ENCODE data around the gene EXOSC5. TPM values are rescaled to one million over a fixed set of nuclear protein-coding genes. Genes with fewer than 3 reads are reported as not detected.
"Not testable (repeated sequence)": the region's sequence is repeated elsewhere in the genome, so short reads cannot be mapped to it uniquely, and the experiment has no call there.

Gene EXOSC5
- total and polyA plus RNA-seq, 2 of the 13 experiments (the other 11 are each of a cell fraction or from before 2014, with no cell fraction given), result 24.1 to 26.5 TPM

DNA sequence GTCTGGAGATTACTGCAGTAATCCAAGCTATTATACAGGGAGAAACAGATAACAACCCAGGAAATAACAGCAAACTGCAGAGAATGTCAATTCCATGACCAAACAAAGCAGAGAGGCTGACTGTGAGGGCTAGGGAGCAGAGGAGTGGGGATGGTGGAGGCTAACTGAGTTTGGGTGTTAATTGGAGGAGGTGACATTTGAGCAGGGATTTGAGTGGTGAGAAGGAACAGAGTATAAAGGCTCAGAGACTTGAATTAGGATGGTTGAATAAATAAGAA lies 39.5 kb upstream of the EXOSC5 start:
- no peaks in the 10 kb centered on the region for H4K20me1 ChIP-seq (ENCODE audit: insufficient read depth, low read length)
- no TSS peak for BruUV-seq (replicated peaks)
- DNase-seq (ENCODE audit: low spot score) (no peak), ATAC-seq (no peak), FAIRE-seq (no peak)
- peaks cover 3% of the 10 kb centered on the region for H3K79me2 ChIP-seq (ENCODE audit: insufficient read depth, low read length)
- in situ Hi-C loops (cut with HindIII; ENCODE audit: extremely low pct_ligation_motif_present, low pct_unique_long_range_greater_than_20kb) (no loop called here), intact Hi-C loops (cut with micrococcal nuclease; ENCODE audit: unreplicated experiment) (no loop called here)
- H3K9ac ChIP-seq (ENCODE audit: insufficient read depth, low read depth, low read length), result no peak overlapping the region
- no peak overlapping the region for H3K27ac ChIP-seq (ENCODE audit: extremely low read length, insufficient read depth, low read length)
- no peak overlapping the region for H3K4me3 ChIP-seq (replicated peaks in 1 of 3; ENCODE audit: insufficient read depth in 1 of 3, low read depth in 2 of 3, low read length in 3 of 3)
- peaks cover 10 to 24% of the 10 kb centered on the region in 2 experiments; a peak in 4 of 5 replicates for H3K36me3 ChIP-seq (replicated peaks in 1 of 2; ENCODE audit: control insufficient read depth in 1 of 2, insufficient read depth in 2 of 2, low read length in 2 of 2)
- POLR2A ChIA-PET, result interaction anchor here (4.7 kb wide), 1 partner anchor 9 kb away, joined by 55 read pairs; the partner anchor contains the start of gene B3GNT8
- H2AFZ ChIP-seq (ENCODE audit: low read length), result no peak overlapping the region
- H3K4me1 ChIP-seq (ENCODE audit: insufficient read depth, low read length), result peaks cover 40% of the 10 kb centered on the region
- CTCF ChIA-PET (ENCODE audit: low intra/inter-chr PET ratio, low total read pairs), result no interaction called here
- H3K4me2 ChIP-seq (ENCODE audit: low read depth, low read length), result no peak overlapping the region
- H3K27me3 ChIP-seq (ENCODE audit: control insufficient read depth in 1 of 2, insufficient read depth in 2 of 2, low read length in 2 of 2), result no peaks in the 10 kb centered on the region
- no peaks in the 10 kb centered on the region for H3K9me3 ChIP-seq (ENCODE audit: low read length)
- no peak for TF ChIP-seq ZFP41 (CRISPR knock-in tag; IDR thresholded peaks at IDR 0.05; ENCODE audit: borderline replicate concordance)

- intact Hi-C loops (cut with micrococcal nuclease; ENCODE audit: unreplicated experiment) (no loop called here), in situ Hi-C loops (cut with HindIII; ENCODE audit: extremely low pct_ligation_motif_present, low pct_unique_long_range_greater_than_20kb) (no loop called here)
- ATAC-seq (no peak), FAIRE-seq (no peak), DNase-seq (ENCODE audit: low spot score) (no peak)
- Histone ChIP-seq H4K20me1 (ENCODE audit: insufficient read depth, low read length) (no peaks in the 10 kb centered on the region), H2AFZ (ENCODE audit: low read length) (no peak overlapping the region), H3K4me1 (ENCODE audit: insufficient read depth, low read length) (peaks cover 40% of the 10 kb centered on the region), H3K27me3 (ENCODE audit: control insufficient read depth in 1 of 2, insufficient read depth in 2 of 2, low read length in 2 of 2) (no peaks in the 10 kb centered on the region), H3K27ac (ENCODE audit: extremely low read length, insufficient read depth, low read length) (no peak overlapping the region), H3K4me2 (ENCODE audit: low read depth, low read length) (no peak overlapping the region), H3K36me3 (replicated peaks in 1 of 2; ENCODE audit: control insufficient read depth in 1 of 2, insufficient read depth in 2 of 2, low read length in 2 of 2) (peaks cover 10 to 26% of the 10 kb centered on the region in 2 experiments; a peak in 4 of 5 replicates), H3K9me3 (ENCODE audit: low read length) (no peaks in the 10 kb centered on the region), H3K9ac (ENCODE audit: insufficient read depth, low read depth, low read length) (no peak overlapping the region), H3K4me3 (replicated peaks in 1 of 3; ENCODE audit: insufficient read depth in 1 of 3, low read depth in 2 of 3, low read length in 3 of 3) (no peak overlapping the region), H3K79me2 (ENCODE audit: insufficient read depth, low read length) (peaks cover 3% of the 10 kb centered on the region)
- POLR2A ChIA-PET, result interaction anchor here (0.7 to 4.7 kb wide), 3 partner anchors 8 to 26 kb away, joined by 3 to 55 read pairs (median 4); partner anchors contain the start of gene B3GNT8
- CTCF ChIA-PET (ENCODE audit: low intra/inter-chr PET ratio, low total read pairs), result no interaction called here
- no TSS peak for BruUV-seq (replicated peaks)
- no peak for TF ChIP-seq THYN1 (CRISPR knock-in tag; IDR thresholded peaks at IDR 0.05; ENCODE audit: borderline replicate concordance, low read depth)
- no peak for TF ChIP-seq PHF8 (CRISPR knock-in tag; IDR thresholded peaks at IDR 0.05)
- no peak for TF ChIP-seq ZBTB20 (CRISPR knock-in tag; IDR thresholded peaks at IDR 0.05; ENCODE audit: borderline replicate concordance, low read depth)
- TF ChIP-seq ZNF207 (IDR thresholded peaks at IDR 0.05; ENCODE audit: borderline replicate concordance), result no peak
- no peak for TF ChIP-seq ISL2 (CRISPR knock-in tag; IDR thresholded peaks at IDR 0.05)
- no peak for TF ChIP-seq CAMTA2 (CRISPR knock-in tag; IDR thresholded peaks at IDR 0.05; ENCODE audit: borderline replicate concordance)
- no peak for TF ChIP-seq DR1 (CRISPR knock-in tag; IDR thresholded peaks at IDR 0.05)
- TF ChIP-seq, protein P1, sequence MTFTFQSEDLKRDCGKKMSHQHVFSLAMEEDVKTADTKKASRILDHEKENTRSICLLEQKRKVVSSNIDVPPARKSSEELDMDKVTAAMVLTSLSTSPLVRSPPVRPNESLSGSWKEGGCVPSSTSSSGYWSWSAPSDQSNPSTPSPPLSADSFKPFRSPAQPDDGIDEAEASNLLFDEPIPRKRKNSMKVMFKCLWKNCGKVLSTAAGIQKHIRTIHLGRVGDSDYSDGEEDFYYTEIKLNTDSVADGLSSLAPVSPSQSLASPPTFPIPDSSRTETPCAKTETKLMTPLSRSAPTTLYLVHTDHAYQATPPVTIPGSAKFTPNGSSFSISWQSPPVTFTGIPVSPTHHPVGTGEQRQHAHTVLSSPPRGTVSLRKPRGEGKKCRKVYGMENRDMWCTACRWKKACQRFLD (CRISPR knock-in tag; IDR thresholded peaks at IDR 0.05; ENCODE audit: borderline replicate concordance), result no peak
- no peak for TF ChIP-seq KDM6A (CRISPR knock-in tag; IDR thresholded peaks at IDR 0.05; ENCODE audit: low read depth)
- 97% methylated on average over 13 of the region's 19 CpGs for WGBS (ENCODE audit: low lambda C conversion rate)
These were observed 38.9 kb upstream of the EXOSC5 start for GRCh38 chr19:41435936-41436673.

GRCh38 chr19:41435376-41435775 lies 38.2 kb upstream of the EXOSC5 start:
- CTCF ChIA-PET (ENCODE audit: low intra/inter-chr PET ratio, low total read pairs); BruUV-seq (replicated peaks); H3K4me2 ChIP-seq (ENCODE audit: low read depth, low read length): not testable (repeated sequence)

More at GRCh38 chr19:41435376-41435775, 38.2 kb upstream of the EXOSC5 start:
- H3K27me3 ChIP-seq (ENCODE audit: control insufficient read depth in 1 of 2, insufficient read depth in 2 of 2, low read length in 2 of 2); H2AFZ ChIP-seq (ENCODE audit: low read length); DNase-seq (ENCODE audit: low spot score); H3K9me3 ChIP-seq (ENCODE audit: low read length); H3K4me3 ChIP-seq (replicated peaks in 1 of 3; ENCODE audit: insufficient read depth in 1 of 3, low read depth in 2 of 3, low read length in 3 of 3); H3K79me2 ChIP-seq (ENCODE audit: insufficient read depth, low read length); FAIRE-seq; H3K9ac ChIP-seq (ENCODE audit: insufficient read depth, low read depth, low read length); intact Hi-C loops (cut with micrococcal nuclease; ENCODE audit: unreplicated experiment); H4K20me1 ChIP-seq (ENCODE audit: insufficient read depth, low read length); ATAC-seq; H3K27ac ChIP-seq (ENCODE audit: extremely low read length, insufficient read depth, low read length); in situ Hi-C loops (cut with HindIII; ENCODE audit: extremely low pct_ligation_motif_present, low pct_unique_long_range_greater_than_20kb): not testable (repeated sequence)
- H3K4me1 ChIP-seq (ENCODE audit: insufficient read depth, low read length), result peaks cover 34% of the 10 kb centered on the region
- POLR2A ChIA-PET, result interaction anchor here (0.7 to 1.5 kb wide), 2 partner anchors 9 to 25 kb away, joined by 3 to 4 read pairs; partner anchors contain the start of gene B3GNT8
- 100% methylated on average over 11 of the region's 11 CpGs for WGBS (ENCODE audit: low lambda C conversion rate)
- peaks cover 11 to 26% of the 10 kb centered on the region in 2 experiments; a peak in 4 of 5 replicates for H3K36me3 ChIP-seq (replicated peaks in 1 of 2; ENCODE audit: control insufficient read depth in 1 of 2, insufficient read depth in 2 of 2, low read length in 2 of 2)
